T-helper 2 cell treated with Interferon-gamma antibody and Interleukin-4, amounts not matched to agents 5 μg/mL and 100 μg/mL, for 36 hours (primary cell): ENCODE data around the gene SPRYD3.
"Not testable (repeated sequence)": the region's sequence is repeated elsewhere in the genome, so short reads cannot be mapped to it uniquely, and the experiment has no call there.

Experiments used
- DNase-seq: peaks from one replicate; pipeline ENCODE4 v3.0.0; 2021; ENCODE audit warnings: low spot score
- H3K27ac Mint-ChIP-seq: one replicate; pipeline ENCODE4 v1.8.0; 2021; ENCODE audit warnings: mild to moderate bottlenecking, mixed read lengths
- H3K27me3 Mint-ChIP-seq: one replicate; pipeline ENCODE4 v1.8.0; 2021; ENCODE audit warnings: low read depth, mixed read lengths
- H3K36me3 Mint-ChIP-seq: one replicate; pipeline ENCODE4 v1.8.0; 2021; ENCODE audit warnings: low read depth, mixed read lengths
- H3K4me1 Mint-ChIP-seq: one replicate; pipeline ENCODE4 v1.8.0; 2021; ENCODE audit warnings: low read depth, mixed read lengths
- H3K4me3 Mint-ChIP-seq: one replicate; pipeline ENCODE4 v1.8.0; 2022; ENCODE audit warnings: mild to moderate bottlenecking, moderate library complexity, mixed read lengths
- H3K9me3 Mint-ChIP-seq: one replicate; pipeline ENCODE4 v1.8.0; 2021; ENCODE audit warnings: mixed read lengths

SPRYD3 gene

GRCh38 chr12:53036802-53037201 lies 42.4 kb downstream of the SPRYD3 start:
- DNase-seq = no peak
- H3K4me3 Mint-ChIP-seq = no peak overlapping the region
- H3K36me3 Mint-ChIP-seq = peaks cover 73% of the 10 kb centered on the region
- no peaks in the 10 kb centered on the region for H3K9me3 Mint-ChIP-seq
- no peak overlapping the region for H3K27ac Mint-ChIP-seq
- H3K27me3 Mint-ChIP-seq = no peaks in the 10 kb centered on the region
- peaks cover 22% of the 10 kb centered on the region for H3K4me1 Mint-ChIP-seq

GRCh38 chr12:53034459-53034858 lies 44.7 kb downstream of the SPRYD3 start:
- Mint-ChIP-seq H3K27me3 (no peaks in the 10 kb centered on the region), H3K9me3 (no peaks in the 10 kb centered on the region), H3K4me3 (no peak overlapping the region), H3K27ac (no peak overlapping the region), H3K4me1 (peaks cover 20% of the 10 kb centered on the region), H3K36me3 (peaks cover 74% of the 10 kb centered on the region)
- DNase-seq = no peak

DNA sequence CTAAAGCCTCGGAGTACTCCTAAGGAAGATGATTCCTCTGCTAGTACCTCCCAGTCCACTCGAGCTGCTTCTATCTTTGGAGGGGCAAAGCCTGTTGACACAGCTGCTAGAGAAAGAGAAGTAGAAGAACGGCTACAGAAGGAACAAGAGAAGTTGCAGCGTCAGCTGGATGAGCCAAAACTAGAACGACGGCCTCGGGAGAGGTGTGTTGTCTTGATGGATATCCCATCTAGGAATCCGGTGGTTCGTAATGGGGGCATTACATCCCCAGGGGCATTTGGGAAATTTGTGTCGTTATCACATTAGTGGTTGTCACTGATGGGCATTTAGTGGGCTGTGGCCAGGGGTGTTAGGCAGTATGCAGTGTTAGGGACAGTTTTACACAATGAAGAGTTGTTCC lies 45.4 kb downstream of the SPRYD3 start:
- H3K4me3 Mint-ChIP-seq, H3K27ac Mint-ChIP-seq, H3K27me3 Mint-ChIP-seq, DNase-seq, H3K9me3 Mint-ChIP-seq: not testable (repeated sequence)
- peaks cover 70% of the 10 kb centered on the region for H3K36me3 Mint-ChIP-seq
- H3K4me1 Mint-ChIP-seq = peaks cover 16% of the 10 kb centered on the region

GRCh38 chr12:53031616-53032015 lies 47.6 kb downstream of the SPRYD3 start:
- Mint-ChIP-seq H3K4me1 (peaks cover 7% of the 10 kb centered on the region), H3K27ac (no peak overlapping the region), H3K4me3 (no peak overlapping the region), H3K36me3 (peaks cover 68% of the 10 kb centered on the region), H3K27me3 (no peaks in the 10 kb centered on the region), H3K9me3 (no peaks in the 10 kb centered on the region)
- DNase-seq = no peak

GRCh38 chr12:53027014-53027413 lies 52.2 kb downstream of the SPRYD3 start:
- H3K4me1 Mint-ChIP-seq, H3K4me3 Mint-ChIP-seq, DNase-seq, H3K27ac Mint-ChIP-seq, H3K27me3 Mint-ChIP-seq, H3K9me3 Mint-ChIP-seq: not testable (repeated sequence)
- peaks cover 61% of the 10 kb centered on the region for H3K36me3 Mint-ChIP-seq

GRCh38 chr12:53025250-53025649 lies 53.9 kb downstream of the SPRYD3 start:
- no peak for DNase-seq
- Mint-ChIP-seq H3K27me3 (no peaks in the 10 kb centered on the region), H3K9me3 (no peaks in the 10 kb centered on the region), H3K36me3 (peaks cover 58% of the 10 kb centered on the region), H3K27ac (no peak overlapping the region), H3K4me3 (no peak overlapping the region), H3K4me1 (no peaks in the 10 kb centered on the region)

DNA sequence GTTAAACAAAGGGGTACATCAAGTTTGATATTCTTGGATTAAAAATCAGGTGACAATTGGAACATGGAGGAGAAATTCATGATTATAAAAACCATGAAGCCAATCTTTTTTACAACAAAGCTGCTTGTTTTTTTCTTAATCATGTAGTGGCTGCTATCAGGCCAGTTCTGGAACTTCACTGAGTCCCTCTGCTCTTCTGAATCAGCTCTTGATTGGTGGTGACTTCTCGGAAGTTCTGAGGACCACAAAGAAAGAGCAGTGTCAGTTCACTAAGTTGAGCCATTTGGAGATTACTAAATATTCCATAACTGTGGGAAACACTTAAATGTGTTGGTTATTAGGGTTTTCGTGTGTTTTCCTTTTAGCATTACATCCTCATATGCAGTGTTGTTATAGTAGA lies 64.5 kb downstream of the SPRYD3 start:
- no peaks in the 10 kb centered on the region for H3K27me3 Mint-ChIP-seq
- H3K36me3 Mint-ChIP-seq = peaks cover 48% of the 10 kb centered on the region
- no peaks in the 10 kb centered on the region for H3K9me3 Mint-ChIP-seq
- DNase-seq = no peak
- H3K27ac Mint-ChIP-seq = no peak overlapping the region
- peaks cover 20% of the 10 kb centered on the region for H3K4me1 Mint-ChIP-seq
- no peak overlapping the region for H3K4me3 Mint-ChIP-seq
